Fibroblast of the aortic adventitia (primary cell): Measurements from ENCODE around the gene ATXN7. TPM values are rescaled to one million over a fixed set of nuclear protein-coding genes. Genes with fewer than 3 reads are reported as not detected.

Source experiments
- DNase-seq: peaks from one replicate; pipeline ENCODE4 v3.0.0-alpha.2; 2010; ENCODE audit warnings: low read depth
- H3K4me3 ChIP-seq: 2 replicates; pipeline ENCODE4 v1.5.1; 2011; ENCODE audit warnings: low read depth, mild to moderate bottlenecking, control low read depth, low read length, moderate library complexity
- CTCF ChIP-seq: IDR thresholded peaks from 2 replicates; pipeline ENCODE4 v1.5.1; 2011; ENCODE audit warnings: mild to moderate bottlenecking, low read length, control low read depth, inconsistent platforms; ENCODE audit not compliant: insufficient read depth
- total RNA-seq: library from RNA; depleted of rRNA; stranded (reverse); fragments of >200 nt; gene quantifications from 2 replicates; pipeline ENCODE4 v1.2.3, GENCODE V29; 2012; ENCODE audit warnings: low replicate concordance

The ATXN7 gene
- total RNA-seq, 1 donor = 21.0 TPM

GRCh38 chr3:63951492-63952247 is 88.0 kb downstream of the ATXN7 start:
- no peak overlapping the region for H3K4me3 ChIP-seq
- TF ChIP-seq CTCF = no peak
- DNase-seq = no peak

- DNase-seq = no peak
- no peak for TF ChIP-seq CTCF
- H3K4me3 ChIP-seq = no peak overlapping the region
Measured at GRCh38 chr3:63952248-63952594, 88.6 kb downstream of the ATXN7 start.

GRCh38 chr3:63954182-63954581 is 90.5 kb downstream of the ATXN7 start:
- H3K4me3 ChIP-seq = no peak overlapping the region
- no peak for DNase-seq
- no peak for TF ChIP-seq CTCF

GRCh38 chr3:63955036-63955650 is 91.5 kb downstream of the ATXN7 start:
- DNase-seq = no peak
- H3K4me3 ChIP-seq = no peak overlapping the region
- no peak for TF ChIP-seq CTCF

GRCh38 chr3:63955830-63956545 is 92.3 kb downstream of the ATXN7 start:
- H3K4me3 ChIP-seq = no peak overlapping the region
- DNase-seq = no peak
- no peak for TF ChIP-seq CTCF

- no peak for TF ChIP-seq CTCF
- H3K4me3 ChIP-seq = no peak overlapping the region
- no peak for DNase-seq
Measured at GRCh38 chr3:63959146-63959545, 95.5 kb downstream of the ATXN7 start.
